HG02970 (cell line): ENCODE results near the gene CNIH3.
"Not testable (repeated sequence)": the region's sequence is repeated elsewhere in the genome, so short reads cannot be mapped to it uniquely, and the experiment has no call there.

Experiments used
- ATAC-seq: cut with Tn5 transposase; IDR thresholded peaks from one replicate; pipeline ENCODE4 v1.9.1; 2021; ENCODE audit warnings: mild to moderate bottlenecking, moderate library complexity, moderate number of reproducible peaks; ENCODE audit not compliant: unreplicated experiment, low FRiP score

Gene CNIH3

DNA sequence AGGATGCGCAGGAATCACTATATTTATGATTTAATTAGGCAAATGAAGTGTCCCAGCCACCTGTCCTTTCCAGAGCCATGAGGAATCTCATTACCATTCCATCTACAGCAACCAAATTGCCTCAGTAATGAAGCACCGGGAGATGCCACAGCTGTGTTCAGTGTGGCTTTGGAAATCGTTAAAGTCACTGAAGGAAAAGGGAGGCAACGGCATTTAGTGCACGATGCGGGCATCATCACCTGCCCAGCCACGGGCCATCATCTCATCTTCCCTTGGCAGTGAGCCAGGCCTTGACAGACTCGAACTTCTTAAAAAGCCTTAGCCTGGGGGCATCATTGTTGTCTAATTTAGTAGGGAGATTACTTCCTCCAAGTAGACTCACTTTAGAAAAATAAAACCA lies 67.8 kb downstream of the CNIH3 start:
- no peak for ATAC-seq

DNA sequence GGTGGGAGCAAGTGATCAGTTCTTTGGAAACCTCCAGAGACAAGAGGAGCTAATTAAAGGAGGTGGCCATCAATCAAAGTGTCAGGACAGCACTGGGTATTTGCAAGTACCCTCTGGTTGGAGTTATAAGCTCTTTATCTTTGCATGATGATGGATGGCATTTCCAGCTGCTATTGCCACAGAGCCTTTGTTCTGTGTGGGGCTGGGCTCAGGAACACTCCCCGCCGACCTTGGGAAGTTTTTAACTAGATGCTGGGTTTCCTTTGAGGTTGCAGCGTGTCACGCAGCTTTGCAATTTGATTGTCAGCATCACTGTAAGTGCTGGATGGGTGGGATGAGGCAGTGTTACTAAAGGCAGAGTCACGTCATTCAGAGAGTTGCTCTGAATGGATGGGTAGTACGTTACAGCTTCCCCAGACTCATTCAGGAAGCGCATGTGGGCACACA lies 68.9 kb downstream of the CNIH3 start:
- ATAC-seq = no peak

DNA sequence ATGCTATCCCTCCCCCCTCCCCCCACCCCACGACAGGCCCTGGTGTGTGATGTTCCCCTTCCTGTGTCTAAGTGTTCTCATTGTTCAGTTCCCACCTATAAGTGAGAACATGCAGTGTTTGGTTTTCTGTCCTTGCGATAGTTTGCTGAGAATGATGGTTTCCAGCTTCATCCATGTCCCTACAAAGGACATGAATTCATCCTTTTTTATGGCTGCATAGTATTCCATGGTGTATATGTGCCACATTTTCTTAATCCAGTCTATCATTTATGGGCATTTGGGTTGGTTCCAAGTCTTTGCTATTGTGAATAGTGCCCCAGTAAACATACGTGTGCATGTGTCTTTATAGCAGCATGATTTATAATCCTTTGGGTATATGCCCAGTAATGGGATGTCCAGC lies 70.0 kb downstream of the CNIH3 start:
- not testable (repeated sequence) for ATAC-seq

DNA sequence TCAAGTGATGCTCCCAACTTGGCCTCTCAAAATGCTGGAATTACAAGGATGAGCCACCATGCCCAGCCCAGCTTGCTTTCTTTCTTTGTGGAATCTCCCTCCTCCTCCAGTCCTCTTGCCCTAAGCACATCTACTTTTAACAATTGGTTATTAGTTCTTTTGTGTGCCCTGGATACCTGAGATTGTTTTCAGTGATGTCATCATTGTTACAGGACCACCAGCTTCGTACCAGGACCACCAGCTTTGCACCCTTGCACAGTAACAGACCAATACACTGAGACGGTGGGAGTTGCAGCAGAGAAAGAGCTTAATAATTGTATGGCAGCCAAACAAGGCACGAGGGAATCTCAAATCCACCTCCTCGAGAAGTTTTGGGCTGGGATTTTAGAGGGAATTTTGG lies 71.3 kb downstream of the CNIH3 start:
- no peak for ATAC-seq

DNA sequence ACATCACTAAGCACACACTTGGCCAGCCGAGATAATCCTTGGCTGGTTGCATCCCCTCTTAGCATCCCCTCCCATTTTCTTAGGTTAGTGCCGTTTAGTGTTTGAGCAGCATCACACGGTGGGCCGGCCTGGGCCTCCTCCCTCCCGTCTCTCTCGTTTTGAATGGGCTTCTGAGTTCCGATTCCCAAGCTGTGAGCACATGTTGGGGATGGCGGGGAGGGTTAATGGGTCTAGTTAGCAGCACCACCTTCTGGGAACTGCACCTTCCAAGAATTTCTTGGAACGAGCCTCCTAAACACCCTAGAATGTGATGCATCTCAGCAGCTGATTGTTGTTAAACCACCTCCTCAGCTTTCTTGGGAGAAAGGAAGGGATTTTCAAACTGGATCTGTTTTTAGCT lies 73.3 kb downstream of the CNIH3 start:
- ATAC-seq = no peak

DNA sequence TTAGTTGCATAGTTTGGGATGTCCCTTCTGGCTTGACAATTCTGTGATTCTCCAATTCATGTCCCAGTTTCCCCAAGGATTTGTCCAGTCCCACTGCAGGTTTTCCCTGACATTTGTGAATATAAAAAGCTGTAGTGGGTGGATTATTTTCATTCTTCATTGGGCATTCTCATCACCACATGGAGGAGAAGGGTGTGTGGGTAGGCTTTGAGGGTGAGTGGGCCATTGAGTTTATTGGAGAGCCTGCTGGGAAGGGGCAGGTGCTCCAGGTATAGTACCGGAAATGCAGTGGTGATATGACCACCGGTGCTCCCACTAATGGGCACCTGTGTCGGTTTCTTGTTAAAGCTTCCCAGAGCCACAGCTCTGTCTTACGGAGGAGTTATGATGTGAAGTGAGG lies 74.5 kb downstream of the CNIH3 start:
- ATAC-seq = no peak

DNA sequence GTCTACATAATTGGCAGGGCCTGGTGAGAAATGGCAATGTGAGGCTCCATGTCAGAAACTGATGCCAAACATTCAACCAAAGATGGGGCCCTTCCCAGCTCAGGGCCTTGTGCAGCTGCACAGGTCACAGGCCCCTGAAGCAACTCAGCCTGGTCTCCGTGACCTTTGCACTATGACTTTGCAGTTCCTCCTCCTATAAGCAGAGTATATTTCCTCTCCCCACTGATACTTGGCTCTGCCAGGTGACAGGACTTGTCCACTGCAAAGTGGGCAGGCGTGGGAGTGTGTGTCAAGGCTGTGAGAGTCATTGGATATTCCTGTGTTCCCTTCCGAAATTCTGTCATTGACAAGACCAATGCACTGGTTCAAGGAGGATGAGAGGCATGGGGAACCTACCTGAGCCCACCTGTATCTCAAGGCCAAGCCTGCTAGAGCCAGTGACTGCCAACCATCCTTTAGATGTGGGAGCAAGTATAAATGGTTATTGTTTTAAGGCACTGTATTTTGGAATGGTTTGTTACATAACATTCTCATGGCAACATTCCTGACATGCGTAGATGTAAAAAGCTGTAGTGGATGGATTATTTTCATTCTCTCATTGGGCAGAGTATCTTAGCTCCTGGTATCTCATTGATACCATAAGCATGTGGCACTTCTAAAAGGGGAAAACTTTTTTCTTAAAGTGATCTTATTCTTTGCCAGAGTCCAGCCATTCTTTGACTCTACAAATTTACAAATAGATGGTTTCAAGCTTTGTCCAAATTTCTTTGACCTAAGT lies 75.2 kb downstream of the CNIH3 start:
- ATAC-seq = no peak

DNA sequence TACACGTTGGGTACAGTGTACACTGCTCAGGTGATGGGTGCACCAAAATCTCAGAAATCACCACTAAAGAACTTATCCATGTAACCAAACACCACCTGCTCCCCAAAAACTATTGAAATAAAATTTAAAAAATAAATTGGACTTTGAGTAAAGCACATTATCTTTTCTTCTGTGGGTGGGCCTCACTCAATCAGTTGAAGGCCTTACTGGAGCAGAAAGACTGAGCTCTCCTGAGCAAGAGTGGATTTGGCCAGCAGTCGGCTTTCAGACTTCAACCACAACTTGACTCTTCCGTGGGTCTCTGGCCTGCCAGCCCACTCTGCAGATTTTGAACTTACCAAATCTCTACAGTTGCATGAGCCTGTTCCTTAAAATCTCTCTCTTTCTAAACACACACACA lies 78.9 kb downstream of the CNIH3 start:
- no peak for ATAC-seq

DNA sequence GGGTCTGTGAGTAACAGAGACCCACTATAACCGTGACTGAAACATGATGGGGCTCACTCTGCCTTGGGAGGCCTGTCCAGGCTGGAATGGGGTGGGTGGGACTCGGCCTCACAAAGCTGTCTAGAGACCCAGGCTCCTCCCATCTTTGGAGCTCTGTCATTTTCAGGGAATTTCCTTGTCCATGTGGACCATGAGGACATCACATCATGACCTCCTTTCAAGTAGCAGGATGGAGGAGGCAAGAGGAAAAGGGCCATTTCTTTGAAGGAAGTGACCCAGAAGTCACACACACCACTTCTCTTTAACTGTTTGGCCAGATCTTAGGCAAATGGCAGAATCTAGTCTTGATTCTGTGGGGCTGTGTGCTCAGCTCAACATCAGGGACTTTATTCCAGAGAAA lies 79.9 kb downstream of the CNIH3 start:
- ATAC-seq = no peak

DNA sequence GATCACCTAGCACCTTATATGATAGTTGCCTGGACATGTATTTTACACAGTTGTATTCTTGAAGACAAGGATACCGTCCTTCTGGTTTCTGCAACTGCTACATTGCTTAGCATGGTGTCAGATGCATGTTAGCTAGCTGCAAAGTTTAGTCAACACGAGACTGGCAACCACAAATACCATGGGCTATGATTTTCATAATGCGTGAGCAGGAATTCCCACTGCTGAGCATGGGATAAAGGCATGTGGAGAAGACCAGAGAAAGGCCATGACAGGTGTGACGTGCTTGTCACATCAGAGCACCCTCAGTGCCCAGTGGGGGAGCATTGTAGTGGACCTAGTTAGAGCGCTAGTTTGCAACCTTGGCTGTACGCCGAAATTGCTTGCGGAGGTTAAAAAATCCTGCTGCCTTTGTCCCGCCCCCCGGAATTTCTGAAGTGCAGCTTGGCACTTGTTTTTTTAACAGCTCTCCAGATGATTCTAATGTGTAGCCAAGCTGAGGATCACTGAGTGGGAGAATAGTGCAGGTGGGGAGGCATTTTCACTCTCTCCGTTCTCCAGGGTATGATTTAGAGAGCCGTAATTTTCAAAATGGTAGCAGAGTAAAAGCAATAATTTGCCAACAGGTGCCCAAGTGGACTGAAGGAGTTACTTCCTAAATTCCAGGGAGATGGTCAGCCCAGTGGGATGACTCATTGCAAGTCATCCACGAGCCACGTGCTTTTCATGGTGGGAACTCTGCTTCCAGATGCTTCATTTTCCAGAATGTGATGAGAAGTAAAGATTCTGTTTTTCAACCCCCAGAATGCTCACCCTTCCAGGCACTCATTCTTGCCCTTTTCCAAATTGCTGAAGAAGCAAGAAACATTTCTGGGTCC lies 81.0 kb downstream of the CNIH3 start:
- ATAC-seq = no peak

DNA sequence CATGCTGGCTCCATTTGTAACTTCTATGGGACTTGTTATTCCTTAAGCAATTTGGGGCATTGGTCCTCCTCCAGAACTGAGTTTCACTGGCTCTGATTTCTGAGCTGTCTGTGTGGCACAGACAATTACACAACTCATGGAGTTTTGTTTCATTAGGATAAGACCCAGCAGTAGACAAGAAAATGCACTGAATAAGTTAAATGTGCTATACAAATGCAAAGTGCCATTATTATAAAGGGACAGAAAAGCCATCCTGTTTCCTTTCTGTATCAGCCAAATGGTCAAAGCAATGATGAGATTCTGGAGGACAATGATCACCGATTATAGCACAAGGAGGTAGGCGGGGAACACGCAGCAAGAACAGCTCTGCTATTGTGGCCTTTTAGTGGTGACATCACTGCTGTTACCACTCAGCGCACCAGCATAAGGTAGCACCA lies 81.9 kb downstream of the CNIH3 start:
- no peak for ATAC-seq

DNA sequence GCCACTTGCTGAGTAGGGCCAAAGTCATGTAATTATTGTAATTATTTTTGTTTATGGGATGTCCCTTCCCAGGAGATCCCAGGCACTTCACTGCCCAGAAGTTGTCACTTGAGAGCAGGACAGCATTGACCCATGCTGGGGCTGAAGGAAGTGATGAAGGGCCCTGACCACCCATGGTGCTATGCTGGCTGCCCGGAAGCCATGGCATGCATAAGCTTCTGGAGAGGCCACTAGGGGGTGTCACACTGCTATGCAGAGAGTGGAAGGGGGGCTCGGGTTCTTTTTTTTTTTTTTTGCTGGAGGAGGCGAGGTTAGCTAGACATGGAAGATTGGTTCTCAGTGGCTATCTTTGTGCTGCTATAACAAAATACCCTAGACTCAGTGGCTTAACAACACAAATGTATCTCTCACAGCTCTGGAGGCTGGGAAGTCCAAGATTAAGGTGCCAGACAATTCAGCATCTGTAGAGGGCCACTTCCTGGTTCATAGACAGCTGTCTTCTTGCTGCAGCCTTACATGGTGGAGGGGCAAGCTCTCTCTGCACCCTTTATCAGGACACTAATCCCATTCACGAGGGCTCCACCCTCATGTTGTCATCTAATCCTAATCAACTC lies 84.9 kb downstream of the CNIH3 start:
- ATAC-seq = no peak

DNA sequence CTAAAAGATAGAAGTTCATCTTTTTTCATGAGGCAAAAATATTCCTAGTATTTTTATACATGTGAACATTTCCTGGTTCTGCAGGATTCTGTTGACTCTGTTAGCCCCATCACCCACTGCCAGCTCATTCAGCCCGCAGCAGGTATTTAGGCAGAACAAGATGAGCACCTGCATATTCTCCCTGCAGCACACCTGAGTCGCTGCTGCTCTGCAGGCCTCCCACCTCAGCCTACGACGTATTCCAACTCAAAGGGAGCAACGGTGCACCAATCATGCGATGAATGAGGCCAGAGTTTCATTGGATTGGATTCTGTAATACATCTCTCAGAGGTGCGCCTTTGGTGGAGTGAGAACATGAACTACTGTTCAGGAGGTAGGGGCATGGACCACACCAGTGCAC lies 87.6 kb downstream of the CNIH3 start:
- no peak for ATAC-seq

DNA sequence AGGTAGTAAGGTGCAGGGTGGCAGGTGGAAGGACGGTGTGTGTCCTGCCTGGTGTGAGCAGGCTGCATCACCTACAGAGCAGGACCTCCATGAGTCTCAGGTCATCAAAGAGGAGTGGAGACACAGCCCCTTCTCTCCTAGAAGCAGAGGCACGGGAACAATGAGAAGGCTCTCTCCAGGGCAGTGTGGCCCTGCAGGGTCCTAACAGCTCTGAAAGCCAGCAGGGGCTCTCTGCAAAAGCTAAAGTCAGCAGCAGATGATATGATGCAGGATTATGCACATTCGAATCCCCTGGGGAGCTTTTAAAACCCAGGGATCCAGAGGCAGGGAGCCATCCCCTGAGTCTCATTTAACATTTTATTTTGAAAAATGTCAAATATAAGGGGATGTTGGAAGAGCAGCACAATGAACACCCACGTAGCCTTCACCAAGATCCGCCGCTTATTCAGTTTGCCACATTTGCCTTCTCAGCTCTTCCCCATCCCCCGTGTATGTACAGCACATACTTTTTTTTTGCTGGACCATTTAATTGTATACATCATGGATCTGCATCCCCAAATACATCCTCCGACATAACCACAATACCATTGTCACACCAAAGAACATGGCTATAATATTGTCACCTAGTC lies 88.1 kb downstream of the CNIH3 start:
- ATAC-seq = no peak

DNA sequence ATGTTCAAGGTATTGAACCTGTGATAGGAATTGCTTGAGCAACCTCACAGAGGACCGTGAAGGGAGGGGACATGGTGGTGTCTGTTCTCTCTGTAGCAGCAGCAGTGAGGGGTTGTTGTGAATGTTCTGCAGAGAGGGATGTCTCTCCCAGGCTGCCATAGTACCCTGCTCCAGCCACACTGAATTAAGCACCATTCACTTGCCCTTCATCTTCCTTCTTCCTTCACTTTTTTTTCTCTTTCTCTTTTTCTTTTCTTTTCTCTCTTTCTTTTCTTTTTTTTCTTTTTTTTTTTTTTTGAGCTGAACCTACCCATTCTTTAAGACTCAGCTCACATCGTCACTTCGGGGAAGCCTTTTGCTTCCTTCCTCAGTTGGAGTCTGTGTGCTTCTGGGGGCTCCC lies 89.5 kb downstream of the CNIH3 start:
- ATAC-seq = no peak

DNA sequence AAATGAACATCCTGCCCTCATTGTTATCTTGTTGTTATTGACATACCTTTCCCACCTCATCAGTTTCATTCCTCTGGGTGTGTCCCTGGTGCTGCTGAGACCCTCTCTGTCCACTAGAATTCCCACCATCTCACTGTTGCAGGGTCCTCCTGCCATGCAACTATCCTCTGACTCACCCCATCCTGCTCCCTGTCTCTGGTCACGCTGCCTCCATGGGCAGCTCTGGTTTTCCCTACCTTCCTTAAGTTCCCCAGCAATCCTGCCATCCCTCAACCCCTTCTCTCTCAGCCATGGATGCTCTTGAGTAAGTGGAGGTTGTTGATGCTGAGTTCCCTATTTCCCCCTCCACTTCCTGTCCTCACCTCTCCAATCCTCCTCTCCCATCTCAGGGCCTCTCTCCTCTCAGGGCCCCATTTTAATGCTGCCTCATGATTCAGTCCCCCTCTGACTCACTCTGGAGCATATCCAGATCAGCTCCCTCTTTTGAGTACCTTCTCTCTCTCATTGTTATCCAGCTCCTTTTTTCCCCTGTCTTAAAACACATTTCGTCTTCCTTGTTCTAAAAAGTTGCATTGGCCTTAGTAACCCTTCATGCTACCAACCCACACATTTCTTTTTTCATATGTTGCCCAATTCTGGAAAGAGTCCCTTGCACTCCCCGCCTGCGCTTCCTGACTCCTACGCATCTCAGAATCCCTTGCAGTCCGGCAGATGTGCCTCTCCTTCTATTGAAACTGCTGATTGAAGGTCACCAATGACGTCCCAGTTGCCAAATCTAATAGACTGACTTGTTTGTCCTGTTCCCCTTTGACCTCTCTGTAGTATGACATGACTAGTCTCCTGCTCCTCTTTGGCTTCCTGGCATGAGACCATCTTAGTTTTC lies 92.0 kb downstream of the CNIH3 start:
- ATAC-seq = no peak

DNA sequence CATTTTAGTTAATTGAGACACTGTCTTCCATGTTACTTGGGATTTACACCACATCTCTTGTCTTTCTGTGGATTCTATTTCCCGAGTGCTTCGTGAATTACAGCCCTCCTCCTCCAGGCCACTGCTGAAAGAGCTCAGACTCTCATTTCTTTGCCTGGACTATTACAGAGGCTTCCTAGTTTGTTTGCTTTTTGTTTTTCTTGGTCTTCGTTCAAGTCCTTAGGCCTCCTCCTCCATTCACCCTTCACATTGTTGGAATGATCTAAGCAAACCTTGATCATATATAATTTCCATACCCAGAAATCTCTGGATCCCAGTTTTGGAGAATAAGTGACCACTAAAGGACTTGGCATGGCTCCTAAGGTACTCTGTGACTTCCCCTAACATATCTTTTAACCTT lies 94.1 kb downstream of the CNIH3 start:
- ATAC-seq = no peak

DNA sequence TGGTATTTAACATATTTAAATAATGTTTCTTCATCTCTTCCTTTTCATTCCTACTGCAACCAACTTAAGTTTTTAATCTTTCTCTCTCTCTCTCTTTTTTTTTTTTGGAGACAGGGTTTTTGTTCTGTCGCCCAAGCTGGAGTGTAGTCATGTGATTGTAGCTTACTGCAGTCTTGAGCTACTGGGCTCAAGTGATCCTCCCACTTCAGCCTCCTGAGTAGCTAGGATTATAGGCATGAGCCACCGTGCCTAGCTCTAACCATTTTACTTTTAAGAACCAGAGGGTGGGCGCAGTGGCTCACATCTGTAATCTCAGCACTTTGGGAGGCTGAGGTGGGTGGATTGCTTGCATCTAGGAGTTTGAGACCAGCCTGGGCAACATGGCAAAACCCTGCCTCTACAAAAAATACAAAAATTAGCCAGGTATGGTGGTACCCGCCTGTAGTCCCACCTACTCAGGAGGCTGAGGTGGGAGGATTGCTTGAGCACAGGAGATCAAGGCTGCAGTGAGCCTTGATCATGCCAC lies 95.2 kb downstream of the CNIH3 start:
- ATAC-seq = not testable (repeated sequence)

DNA sequence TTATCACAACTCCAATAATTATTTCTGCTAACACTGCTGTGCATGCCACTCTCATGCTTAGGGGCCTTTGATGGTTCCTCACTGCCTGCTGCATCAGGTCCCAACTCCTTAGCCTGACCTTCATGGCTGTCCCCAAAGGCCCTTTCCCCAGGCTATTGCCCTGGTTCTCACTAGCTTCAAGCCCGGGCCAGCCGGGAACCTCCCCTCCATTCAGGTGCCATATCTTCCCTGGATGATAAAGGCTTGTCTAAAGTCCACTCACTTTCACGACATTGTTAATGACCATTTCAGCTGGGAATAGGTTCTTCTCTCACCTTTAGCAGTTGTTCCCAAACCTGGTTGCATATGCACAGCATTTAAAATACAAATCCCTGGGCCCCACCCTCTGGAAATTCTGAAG lies 95.8 kb downstream of the CNIH3 start:
- ATAC-seq = no peak

DNA sequence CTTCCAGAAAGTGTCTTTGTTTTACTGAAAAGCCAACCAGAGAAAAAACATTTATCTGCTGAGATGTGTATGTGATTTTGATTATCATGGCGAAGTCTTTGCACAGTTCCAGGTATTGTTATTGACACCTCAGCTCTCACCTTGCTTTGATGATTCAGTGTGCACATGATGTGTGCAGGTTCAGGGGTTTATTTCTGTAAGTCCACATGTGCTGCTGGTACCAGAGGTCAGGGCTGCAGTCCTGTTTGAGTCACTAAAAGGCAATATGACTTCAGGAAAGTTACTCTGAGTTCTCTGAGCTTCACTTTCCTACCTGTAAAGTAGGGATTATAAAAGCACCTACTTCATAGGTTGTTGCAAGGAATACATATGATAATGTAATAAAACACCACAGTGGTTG lies 97.1 kb downstream of the CNIH3 start:
- no peak for ATAC-seq
